Measurements from ENCODE around the gene EPHA5. TPM values are rescaled to one million over a fixed set of nuclear protein-coding genes. Genes with fewer than 3 reads are reported as not detected.

EPHA5 gene
- total RNA-seq, 1 donor from 2014 or later = not detected

DNA sequence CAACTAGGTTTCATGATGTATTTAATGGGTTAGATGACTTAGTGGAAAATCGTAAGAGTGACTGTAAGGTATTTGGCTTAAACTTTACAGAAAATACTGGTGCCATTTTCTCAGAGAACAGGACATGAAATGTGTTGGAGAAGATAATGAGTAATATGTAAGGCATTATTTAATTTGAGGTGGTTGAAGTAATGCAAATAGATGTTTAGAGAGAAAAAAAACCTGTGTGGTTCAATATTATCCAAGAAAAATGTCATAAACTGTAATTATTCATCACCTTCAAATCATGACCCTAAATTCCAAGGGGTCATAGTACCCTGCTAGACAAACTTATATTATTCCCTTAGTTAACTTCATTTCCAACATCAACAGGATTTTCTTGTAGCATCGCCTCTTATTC lies 171.7 kb downstream of the EPHA5 start:
- DNase-seq (ENCODE audit: low read depth in 2 of 2) = no peak

DNA sequence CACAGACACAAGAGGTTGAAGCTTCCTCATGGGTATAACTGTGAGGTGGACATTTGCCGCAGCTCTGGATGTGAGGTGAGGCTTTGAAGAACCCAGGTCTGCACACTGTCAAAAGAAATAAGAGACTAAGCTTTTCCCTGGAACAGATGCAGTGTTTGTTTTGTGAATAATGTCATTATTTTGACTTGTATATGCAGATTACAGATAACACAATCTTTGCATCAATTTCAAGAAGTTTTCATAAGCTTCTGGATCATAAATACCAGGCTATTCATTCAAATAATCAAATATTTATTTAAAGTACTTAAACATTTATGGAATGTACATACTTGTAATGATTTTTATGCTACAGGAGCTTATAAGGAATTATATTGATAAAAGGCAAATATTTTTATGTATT lies 174.8 kb downstream of the EPHA5 start:
- no peak for DNase-seq (ENCODE audit: low read depth in 2 of 2)

DNA sequence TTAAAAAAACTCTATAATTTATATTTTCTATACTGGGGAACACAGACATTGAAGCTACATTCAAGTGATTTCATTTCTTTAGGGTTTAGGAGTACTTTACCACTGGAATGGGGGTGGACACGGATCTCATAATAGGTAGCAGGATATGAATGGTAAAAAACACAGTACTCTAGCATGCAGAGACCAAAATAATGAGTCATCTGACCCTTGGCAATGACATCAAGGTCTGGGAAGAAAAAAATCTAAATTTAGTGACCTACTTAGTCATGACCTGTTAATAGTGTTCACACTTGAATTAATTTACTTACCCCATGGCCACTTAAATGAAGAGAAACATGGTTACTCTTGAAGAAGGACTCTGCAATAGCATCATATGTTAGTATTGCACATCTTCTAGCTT lies 187.9 kb downstream of the EPHA5 start:
- peak in 1 of 2 donors; percentile 87 for DNase-seq (ENCODE audit: low read depth in 2 of 2)

DNA sequence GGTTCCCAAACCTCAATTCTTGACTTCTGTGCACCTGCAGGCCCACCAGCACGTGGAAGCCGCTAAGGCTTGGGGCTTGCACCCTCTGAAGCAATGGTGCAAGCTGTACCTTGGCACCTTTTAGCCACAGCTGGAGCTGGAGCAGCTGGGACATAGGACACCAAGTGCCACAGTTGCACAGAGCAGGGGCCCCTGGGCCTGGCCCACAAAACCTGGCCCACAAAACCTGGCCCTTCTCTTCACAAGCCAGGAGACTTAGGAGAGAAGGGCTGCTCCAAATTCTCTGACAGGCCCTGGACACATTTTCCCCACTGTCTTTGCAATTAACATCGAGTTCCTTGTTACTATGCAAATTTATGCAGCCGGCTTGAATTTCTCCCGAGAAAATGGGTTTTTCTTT lies 197.8 kb downstream of the EPHA5 start:
- no peak for DNase-seq (ENCODE audit: low read depth in 2 of 2)

DNA sequence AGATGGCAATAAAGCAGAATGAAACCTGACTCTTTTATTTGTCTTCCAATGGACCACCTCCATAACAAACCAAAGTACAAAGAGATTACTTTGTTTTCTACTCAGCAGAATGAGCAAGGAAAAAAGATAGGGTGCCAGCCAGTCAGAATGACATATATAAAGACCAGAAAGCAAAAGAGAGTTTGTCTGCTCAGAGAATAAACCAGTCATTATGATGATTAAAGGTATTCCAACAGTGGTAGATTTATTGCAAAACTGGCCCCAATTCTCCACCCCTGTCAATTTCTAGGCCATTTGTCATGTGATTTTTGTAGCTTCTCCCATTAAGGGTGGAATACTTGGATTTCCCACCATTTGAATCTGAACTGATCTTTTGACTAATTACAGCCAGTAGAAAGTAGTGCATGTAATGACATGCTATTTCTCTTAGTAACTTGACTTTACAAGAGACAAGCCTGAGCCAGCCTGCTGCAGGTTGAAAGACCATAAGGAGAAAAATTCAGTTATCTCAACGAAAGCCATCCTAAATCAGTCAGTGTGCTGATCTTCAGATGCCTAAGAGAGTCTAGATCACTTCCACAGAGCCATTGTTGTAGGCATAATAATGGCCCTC lies 203.1 kb downstream of the EPHA5 start:
- DNase-seq (ENCODE audit: low read depth in 2 of 2) = no peak

DNA sequence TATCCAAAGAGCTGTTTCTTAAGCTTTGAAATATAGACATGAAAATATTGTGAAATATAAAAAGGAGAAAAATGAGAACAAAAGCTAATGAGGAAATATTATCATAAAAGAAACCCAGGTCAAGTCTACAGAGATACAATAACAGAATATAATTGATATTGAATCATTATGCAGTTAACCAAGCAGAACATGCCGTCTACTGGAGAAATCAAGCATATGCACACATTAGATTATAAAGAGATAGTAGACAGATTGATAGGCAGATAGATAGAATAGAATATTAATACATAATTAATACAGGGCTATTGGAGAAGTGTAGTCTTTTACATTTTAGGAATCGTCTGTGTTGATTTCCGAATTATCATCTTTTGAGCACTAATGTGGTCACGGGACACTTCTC lies 208.5 kb downstream of the EPHA5 start:
- no peak for DNase-seq (ENCODE audit: low read depth in 2 of 2)

DNA sequence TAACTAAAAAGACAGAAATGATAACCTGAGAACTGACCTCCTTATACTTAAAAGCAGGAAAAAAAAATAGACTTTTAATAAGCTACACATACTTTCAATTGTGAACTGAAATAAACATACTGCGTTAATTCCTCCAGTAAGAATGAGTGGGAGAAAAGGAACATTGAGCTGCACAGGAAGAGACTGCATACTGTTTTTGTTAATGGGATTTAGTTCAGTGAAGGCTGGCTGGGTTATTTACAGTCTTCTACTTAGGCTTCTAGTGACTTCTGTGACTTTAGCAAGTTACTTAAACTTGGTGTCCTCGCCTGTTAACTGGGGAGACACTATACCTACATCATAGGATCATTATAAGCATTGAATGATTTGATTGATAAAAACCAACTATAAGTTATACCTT lies 213.3 kb downstream of the EPHA5 start:
- no peak for DNase-seq (ENCODE audit: low read depth in 2 of 2)

DNA sequence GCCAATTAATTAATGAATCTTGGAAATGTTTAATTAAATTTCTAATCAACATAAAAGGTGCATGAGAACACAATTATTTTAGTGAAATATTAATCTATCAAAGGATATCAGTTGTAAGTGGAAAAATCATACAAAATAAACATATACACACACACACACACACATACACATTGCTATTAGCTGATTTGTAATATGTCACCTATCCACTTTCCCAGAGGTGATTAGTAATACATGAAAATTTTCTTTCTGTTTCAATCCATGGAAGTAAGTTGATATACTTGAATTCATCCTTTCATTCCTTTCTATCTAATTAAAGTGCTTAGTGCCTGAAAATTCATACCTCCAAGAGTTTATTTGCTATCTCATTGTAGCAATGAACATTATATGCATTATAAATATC lies 213.7 kb downstream of the EPHA5 start:
- DNase-seq (ENCODE audit: low read depth in 2 of 2) = no peak

DNA sequence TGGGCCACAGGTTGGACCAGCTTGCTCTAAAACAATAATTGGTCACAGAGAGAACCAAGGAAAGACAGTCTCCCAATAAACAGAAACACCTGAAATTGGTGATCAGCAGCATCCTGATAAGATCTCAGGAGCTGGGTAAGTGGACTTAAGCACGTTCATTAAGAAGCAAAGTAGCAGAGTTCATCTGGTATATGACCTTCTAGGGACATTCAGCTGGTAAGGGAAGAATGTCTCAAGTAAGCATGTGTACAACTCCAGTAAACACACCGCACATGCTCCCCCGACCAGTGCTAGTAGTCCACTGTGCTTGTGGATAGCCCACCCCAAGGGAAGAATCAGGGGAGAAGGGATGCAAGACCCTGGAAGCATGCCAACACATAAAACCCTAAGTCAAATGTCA lies 216.9 kb downstream of the EPHA5 start:
- DNase-seq (ENCODE audit: low read depth in 2 of 2) = no peak

DNA sequence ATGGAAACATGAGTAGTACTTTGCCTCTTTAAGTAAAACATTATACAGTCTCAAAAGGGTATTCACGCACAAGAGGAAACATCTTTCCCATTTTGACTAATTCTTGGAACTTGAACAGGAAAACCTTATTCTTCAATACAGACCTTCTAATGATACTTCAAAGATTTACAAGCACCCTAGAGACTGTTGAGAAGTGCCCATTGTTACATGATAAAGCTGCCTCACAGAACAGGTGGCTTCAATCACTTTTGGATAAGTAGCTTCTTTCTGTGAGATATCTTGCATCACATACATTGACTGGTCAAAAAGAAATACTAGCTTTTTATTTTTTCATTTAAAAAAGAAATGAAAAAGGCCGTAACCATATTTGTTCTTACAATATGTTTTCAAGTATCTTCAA lies 219.4 kb downstream of the EPHA5 start:
- peak in 1 of 2 donors; percentile 1 for DNase-seq (ENCODE audit: low read depth in 2 of 2)

DNA sequence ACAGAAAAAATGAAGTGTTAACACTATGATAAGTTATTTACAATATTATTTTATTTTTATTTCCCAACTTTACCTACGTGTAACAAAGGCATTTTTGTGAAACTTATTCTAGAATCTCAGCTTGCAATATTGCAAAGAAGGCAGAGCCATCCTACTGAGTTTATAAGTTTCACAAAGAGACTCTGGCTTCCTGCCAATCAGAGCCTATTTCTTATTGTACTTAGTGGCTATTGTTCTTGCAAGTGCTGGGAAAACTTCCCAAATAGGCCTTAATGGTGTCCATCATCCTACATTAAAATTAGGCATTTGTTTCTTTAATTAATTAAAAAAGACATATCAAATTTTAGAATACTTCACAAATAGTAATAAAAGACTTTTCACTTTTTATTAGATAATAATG lies 233.2 kb downstream of the EPHA5 start:
- peak in 1 of 2 donors; percentile 85 for DNase-seq (ENCODE audit: low read depth in 2 of 2)

DNA sequence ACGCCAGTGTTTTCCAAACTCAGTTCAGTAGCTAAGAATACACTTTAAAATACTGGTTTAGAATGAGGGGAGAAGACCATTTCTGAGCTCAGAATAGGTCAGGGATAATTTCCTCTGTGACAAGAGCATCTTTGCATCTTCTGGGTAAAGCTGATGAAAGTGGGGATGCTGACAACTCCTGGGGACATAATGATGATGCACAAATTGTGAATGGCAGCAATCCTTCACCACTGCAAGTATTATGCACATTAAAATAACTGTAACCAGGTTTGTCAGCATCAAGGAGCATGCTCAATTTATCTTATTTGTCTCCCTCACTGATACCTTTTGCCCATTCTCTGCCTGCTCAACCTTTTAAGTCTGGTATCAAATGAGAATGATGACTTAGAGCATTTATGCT lies 248.2 kb downstream of the EPHA5 start:
- DNase-seq (ENCODE audit: low read depth in 2 of 2) = no peak

DNA sequence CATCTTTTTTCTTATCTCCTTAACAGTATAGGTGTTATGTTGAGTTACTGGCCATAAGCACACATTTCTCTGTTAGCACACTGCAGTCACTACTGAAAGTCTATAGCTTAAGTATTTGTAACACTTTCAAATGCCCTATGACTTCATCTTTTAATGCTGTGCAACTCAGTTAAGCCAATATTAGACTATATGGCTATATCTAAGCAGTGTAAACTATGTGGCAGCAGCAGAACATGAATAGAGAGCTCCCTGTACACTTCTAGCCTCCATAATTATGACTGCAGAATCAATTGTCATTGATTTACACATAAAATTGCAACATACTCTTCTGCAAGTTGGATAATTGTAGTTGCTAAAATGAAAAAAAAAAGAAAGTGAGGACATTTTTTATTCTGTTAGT lies 250.3 kb downstream of the EPHA5 start:
- no peak for DNase-seq (ENCODE audit: low read depth in 2 of 2)

DNA sequence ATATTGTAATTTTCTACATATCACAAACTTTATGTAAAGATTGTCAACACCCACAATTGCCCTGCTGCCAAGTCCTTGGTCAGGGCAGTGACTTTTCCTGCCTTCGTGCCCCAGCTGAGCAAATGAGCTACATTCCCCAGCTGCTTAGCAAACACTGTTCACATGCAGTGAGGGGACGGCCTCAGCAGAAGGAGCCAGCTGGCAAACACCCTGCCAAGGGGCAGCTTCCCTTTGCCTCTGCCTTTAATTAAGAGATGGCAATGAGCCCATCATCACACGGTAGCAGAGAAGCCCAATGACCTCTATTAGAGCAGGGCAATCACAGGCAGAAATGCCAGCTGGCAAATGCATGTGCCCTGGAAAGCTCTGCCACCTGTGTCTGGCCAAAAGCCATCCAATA lies 253.4 kb downstream of the EPHA5 start:
- peak in 1 of 2 donors; percentile 68 for DNase-seq (ENCODE audit: low read depth in 2 of 2)

DNA sequence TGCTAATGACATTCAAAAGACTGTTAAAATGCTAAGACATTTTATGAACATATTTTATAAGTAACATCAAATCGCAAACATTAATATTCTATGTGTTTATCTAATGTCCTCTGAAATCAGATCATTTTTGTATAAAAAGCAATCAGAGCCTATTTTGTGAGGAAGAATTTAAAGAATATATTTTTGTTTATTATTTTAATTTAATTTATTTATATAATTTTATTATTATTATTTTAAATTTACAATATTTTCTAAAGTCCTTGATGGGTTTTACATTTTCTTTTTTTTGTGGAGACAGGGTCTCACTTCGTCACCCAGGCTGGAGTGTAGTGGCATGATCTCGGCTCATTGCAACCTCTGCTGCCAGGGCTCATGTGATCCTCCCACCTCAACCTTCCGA lies 262.8 kb downstream of the EPHA5 start:
- DNase-seq (ENCODE audit: low read depth in 2 of 2) = no peak

DNA sequence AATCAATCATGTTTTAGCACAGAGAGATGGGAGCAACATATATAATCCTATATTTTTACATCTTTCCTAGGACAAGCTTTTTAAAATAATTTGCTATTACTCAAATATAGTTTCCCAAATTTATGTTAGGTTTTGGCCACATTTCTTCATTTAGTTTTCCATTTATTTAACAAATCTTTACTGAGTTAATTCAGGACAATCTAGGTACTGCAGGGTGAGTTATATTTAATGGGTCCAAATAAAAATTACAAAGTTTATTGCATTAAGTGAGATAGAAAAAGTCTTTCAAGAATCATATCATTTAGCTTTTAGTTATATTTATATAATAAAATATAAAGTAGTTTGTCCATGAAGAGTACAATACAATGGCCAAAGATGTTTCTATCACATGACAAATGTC lies 269.2 kb downstream of the EPHA5 start:
- DNase-seq (ENCODE audit: low read depth in 2 of 2) = no peak

DNA sequence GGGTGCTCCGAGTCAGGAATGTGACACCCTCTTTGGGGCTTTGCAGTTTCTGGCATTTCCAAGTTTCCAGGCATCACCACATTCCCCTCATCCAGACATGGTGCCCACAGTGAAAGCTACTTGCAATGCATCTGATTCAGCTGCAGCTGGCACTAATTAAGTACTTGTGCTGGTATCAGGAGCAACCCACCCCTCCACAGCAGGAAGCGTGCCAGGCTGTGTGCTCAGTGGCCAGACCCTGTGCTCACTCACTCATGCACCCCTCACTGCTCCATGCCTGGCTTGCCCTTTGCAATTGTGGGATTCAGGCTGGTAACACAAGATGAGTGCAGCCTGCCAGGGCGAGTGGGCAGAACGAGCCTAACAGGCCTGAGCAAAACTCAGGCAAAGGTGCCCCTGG lies 271.2 kb downstream of the EPHA5 start:
- DNase-seq (ENCODE audit: low read depth in 2 of 2) = no peak

DNA sequence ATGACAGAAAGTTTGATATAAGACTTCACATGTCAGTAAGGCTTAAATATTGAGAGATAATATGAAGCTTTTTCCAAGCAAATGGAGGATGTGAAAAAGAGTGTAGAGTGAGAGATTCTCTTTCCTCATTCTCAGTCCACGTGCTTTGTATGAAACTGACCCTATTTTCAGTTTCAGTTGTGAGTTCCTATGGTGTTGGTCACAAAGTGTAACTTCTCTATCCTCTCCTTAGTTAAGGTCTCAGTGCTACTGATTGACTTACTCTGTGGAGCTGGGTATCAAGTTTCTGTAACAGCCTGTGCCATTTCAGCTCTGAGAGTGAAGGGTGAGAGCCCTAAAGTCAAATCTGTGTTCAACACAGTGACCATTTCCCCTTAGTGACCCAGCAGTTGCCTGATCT lies 277.2 kb downstream of the EPHA5 start:
- DNase-seq (ENCODE audit: low read depth in 2 of 2) = no peak

DNA sequence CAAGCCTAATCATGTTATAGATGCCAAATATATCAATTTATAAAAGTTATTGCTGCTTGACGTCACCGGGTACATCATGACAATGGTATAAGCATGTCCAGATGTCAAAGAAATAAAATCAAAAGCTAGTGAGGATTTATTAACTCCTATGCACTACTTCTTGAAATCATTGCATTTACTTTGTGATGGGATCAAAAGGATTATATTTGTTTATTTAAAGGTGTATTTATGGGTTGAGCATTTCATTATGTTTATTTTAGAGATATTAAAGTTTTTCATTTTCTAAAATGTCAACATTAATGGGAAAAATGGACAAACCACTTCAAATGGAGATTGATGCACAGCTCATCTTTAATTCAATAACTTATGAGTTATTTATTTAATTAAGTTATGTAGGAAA lies 277.8 kb downstream of the EPHA5 start:
- DNase-seq (ENCODE audit: low read depth in 2 of 2) = no peak

DNA sequence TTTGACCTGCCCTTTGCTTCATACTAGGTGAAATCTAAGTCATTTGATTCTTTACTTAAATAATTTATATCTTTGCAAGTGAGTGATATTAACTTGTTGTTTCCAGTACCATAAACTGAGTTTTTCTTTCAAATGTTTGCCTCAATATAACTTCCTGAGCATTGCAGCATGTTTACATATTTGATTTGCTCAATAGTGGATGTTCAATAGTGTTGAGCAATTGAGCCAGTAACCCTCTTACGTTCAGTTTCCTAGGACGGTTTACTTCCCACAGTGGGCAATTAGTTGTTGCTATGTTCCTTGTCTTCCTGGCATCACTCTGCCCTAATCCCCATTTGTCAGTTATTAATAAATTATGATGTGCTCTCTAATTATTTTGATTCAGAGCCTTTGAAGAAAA lies 278.5 kb downstream of the EPHA5 start:
- no peak for DNase-seq (ENCODE audit: low read depth in 2 of 2)

DNA sequence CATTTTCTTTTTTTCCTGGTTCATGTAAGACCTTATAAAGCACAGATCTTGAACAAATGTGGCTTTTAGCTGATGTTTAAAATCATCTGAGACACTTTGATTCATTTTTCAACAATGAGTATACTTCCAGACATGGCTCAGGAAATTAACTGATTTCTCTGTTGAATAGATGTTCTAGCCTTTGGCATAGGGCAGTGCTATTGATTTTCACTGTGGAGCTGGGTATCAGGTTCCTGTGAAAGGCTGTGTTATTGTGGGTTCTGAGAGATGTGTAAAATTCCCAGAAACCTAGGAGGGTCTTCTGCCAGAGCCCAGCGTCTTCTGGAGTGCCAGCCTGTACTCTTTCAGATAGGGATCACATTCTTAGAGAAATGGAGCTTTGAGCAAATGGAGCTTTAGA lies 278.9 kb downstream of the EPHA5 start:
- no peak for DNase-seq (ENCODE audit: low read depth in 2 of 2)

DNA sequence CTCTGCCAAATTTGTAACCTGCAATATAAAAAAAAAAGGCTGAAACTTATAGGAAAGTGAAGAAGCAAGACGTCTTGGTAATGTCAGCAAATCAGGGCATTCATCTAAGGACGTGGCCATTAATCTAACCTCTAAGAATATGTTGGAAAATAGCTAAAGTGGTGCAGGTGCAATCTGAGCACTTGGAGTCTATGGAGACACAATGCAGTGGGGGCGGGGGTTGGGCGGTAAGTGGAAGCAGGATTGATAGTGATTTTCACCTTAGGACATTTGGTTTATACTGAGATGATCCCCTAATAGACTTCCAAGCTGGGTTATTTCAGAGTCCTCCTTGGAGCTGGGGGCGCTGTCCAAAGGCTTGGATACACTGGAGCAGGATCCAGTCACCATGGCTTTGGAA lies 283.4 kb downstream of the EPHA5 start:
- no peak for DNase-seq (ENCODE audit: low read depth in 2 of 2)

DNA sequence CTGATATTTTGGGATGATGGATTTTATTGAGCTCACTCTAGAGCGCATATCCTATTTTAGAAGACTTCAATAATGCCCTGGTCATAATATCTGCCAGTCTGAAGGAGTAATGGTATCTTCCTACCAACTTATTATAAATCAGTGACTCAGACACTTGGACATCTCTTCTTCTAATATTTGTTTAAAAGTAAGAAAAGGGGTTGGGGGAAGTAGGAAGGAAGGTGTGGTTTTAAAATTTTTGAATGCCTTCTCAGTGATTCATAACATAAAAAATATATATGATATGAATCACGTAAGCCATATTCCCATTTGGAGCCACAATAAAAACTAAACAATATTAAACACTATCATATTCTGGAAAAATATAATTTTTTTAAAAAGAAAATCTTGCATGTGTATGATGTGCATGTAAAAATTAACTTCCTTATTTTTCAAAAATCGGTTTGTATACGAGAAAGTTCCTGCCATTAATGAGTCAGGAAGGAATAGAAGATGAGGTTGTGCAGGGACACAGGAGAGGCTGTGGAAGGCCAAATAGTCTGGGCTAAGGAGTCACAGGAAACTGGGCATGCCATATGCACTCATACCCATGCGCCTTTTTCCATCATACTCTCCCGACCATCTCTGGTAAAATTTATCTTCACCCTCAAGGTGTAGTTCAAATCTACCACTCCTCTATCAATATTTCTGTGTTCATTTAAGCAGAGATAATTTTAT lies 286.5 kb downstream of the EPHA5 start:
- DNase-seq (ENCODE audit: low read depth in 2 of 2) = peak in 1 of 2 donors; percentile 76

DNA sequence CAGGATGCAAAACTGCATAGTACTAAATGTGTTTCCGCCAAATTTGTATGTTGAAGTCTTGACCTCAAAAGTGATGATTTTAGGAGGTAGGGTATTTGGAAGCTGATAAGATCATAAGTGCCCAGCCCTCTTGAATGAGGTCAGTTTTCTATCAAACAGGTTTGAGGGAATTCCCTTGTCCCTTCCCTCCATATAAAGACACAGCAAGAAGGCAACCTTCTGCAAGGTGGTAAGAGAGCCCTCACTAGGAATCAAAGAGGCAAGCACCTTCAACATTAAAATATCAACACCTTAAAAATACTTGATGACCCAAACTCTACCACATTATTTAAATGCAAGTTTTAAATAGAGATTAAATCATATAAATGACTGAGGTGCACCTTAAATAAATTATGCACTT lies 288.6 kb downstream of the EPHA5 start:
- no peak for DNase-seq (ENCODE audit: low read depth in 2 of 2)
